DOHH2 (cell line): ENCODE data around the gene SPOCK3.

Experiments used
- CTCF ChIP-seq: fragments of 200-600 bp; sonication (generic); IDR thresholded peaks from one replicate; pipeline ENCODE4 v1.5.1; 2014; ENCODE audit warnings: antibody characterized with exemption, mild to moderate bottlenecking, low read depth, low read length; ENCODE audit not compliant: poor library complexity, severe bottlenecking
- EZH2phosphoT487 ChIP-seq: fragments of 200-600 bp; sonication (generic); IDR thresholded peaks from 2 replicates; pipeline ENCODE4 v1.6.1; 2017; ENCODE audit warnings: borderline replicate concordance, mild to moderate bottlenecking, antibody characterized with exemption, low read length, moderate library complexity, mixed read lengths

GRCh38 chr4:166903408-166903807, 330.9 kb downstream of the SPOCK3 start:
- TF ChIP-seq EZH2phosphoT487 (no peak), CTCF (no peak)
